ENCODE data around the gene SLC2A9. TPM values are rescaled to one million over a fixed set of nuclear protein-coding genes. Genes with fewer than 3 reads are reported as not detected.

Gene SLC2A9
- total RNA-seq, 1 experiment from 2014 or later = 33.3 TPM

DNA sequence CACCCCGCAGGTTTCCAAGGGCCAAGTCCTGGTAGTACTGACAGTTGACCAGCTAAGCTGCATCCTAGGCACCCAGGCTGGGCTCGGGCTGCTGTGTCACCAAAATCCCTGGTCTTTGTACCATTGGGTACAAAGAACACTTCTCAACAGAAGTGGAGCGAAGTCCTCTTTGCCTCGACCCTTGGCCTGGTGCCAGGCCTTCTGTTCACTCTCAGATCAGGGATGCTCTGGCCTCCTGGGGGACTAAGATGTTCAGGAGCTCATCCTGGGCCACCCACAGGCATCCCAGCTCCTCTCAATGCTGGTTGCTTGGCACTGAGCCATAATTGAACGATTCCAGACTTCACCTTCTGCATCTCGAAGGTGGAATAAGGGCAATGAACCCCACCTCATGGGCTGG, 13.8 kb upstream of the SLC2A9 start:
- ChIA-PET CTCF (interaction anchor here (0.6 to 1.6 kb wide), 4 partner anchors 16 to 876 kb away, joined by 3 to 5 read pairs (median 3); no protein-coding TSS in a partner anchor), POLR2A (interaction anchor here (1.0 kb wide), 1 partner anchor 14 kb away, joined by 7 read pairs; the partner anchor contains the start of gene SLC2A9)
- no TSS peak for BruUV-seq (replicated peaks)
- no peak for DNase-seq (ENCODE audit: unreplicated experiment)
- H3K4me1 Mint-ChIP-seq (ENCODE audit: insufficient read depth, unreplicated experiment) = peaks cover 21% of the 10 kb centered on the region
- no peaks in the 10 kb centered on the region for H3K36me3 Mint-ChIP-seq (ENCODE audit: insufficient read depth, unreplicated experiment)
- H3K27me3 Mint-ChIP-seq (ENCODE audit: insufficient read depth, unreplicated experiment) = no peaks in the 10 kb centered on the region
- TF ChIP-seq, protein P1, sequence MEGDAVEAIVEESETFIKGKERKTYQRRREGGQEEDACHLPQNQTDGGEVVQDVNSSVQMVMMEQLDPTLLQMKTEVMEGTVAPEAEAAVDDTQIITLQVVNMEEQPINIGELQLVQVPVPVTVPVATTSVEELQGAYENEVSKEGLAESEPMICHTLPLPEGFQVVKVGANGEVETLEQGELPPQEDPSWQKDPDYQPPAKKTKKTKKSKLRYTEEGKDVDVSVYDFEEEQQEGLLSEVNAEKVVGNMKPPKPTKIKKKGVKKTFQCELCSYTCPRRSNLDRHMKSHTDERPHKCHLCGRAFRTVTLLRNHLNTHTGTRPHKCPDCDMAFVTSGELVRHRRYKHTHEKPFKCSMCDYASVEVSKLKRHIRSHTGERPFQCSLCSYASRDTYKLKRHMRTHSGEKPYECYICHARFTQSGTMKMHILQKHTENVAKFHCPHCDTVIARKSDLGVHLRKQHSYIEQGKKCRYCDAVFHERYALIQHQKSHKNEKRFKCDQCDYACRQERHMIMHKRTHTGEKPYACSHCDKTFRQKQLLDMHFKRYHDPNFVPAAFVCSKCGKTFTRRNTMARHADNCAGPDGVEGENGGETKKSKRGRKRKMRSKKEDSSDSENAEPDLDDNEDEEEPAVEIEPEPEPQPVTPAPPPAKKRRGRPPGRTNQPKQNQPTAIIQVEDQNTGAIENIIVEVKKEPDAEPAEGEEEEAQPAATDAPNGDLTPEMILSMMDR (IDR thresholded peaks at IDR 0.05; ENCODE audit: unreplicated experiment) = no peak
- H3K27ac Mint-ChIP-seq (ENCODE audit: low read depth, unreplicated experiment) = no peak overlapping the region
- no peaks in the 10 kb centered on the region for H3K9me3 Mint-ChIP-seq (ENCODE audit: unreplicated experiment)
- intact Hi-C loops (cut with micrococcal nuclease) = no loop called here
- no peak overlapping the region for H3K4me3 Mint-ChIP-seq (ENCODE audit: unreplicated experiment)

DNA sequence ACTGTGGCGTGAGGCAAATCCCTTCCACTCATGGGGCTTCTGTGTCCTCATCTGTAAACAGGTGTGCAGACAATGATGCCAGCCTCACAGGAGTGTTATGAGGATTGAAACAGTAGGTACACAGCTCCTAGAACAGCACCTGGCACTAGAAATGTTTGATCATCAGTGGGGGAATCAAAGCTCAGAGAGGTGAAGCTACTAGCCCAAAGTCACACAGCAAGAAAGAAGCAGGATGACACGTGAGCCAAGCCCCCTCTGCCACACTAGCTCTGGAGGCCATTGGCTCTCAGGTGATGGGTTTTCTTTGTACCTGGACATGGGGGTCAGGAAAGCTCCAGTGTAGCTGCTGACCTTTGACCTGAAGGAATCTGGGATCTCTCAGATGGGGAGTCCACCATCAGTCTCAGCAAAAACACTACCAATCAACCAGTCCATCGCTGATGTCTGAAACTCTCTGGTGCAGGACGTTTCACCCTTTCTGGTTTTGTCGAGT, 13.4 kb upstream of the SLC2A9 start:
- H3K4me1 Mint-ChIP-seq (ENCODE audit: insufficient read depth, unreplicated experiment) = peaks cover 21% of the 10 kb centered on the region
- CTCF ChIA-PET = interaction anchor here (0.6 to 1.6 kb wide), 4 partner anchors 10 to 28 kb away, joined by 3 to 5 read pairs (median 3); no protein-coding TSS in a partner anchor
- no peak for DNase-seq (ENCODE audit: unreplicated experiment)
- no peak overlapping the region for H3K4me3 Mint-ChIP-seq (ENCODE audit: unreplicated experiment)
- TF ChIP-seq, protein P1 (IDR thresholded peaks at IDR 0.05; ENCODE audit: unreplicated experiment) = no peak
- POLR2A ChIA-PET = interaction anchor here (0.7 to 1.0 kb wide), 2 partner anchors 13 to 255 kb away, joined by 4 to 7 read pairs; partner anchors contain the start of gene SLC2A9
- BruUV-seq (replicated peaks) = no TSS peak
- no peaks in the 10 kb centered on the region for H3K36me3 Mint-ChIP-seq (ENCODE audit: insufficient read depth, unreplicated experiment)
- no peaks in the 10 kb centered on the region for H3K9me3 Mint-ChIP-seq (ENCODE audit: unreplicated experiment)
- no peak overlapping the region for H3K27ac Mint-ChIP-seq (ENCODE audit: low read depth, unreplicated experiment)
- intact Hi-C loops (cut with micrococcal nuclease) = no loop called here
- H3K27me3 Mint-ChIP-seq (ENCODE audit: insufficient read depth, unreplicated experiment) = no peaks in the 10 kb centered on the region

DNA sequence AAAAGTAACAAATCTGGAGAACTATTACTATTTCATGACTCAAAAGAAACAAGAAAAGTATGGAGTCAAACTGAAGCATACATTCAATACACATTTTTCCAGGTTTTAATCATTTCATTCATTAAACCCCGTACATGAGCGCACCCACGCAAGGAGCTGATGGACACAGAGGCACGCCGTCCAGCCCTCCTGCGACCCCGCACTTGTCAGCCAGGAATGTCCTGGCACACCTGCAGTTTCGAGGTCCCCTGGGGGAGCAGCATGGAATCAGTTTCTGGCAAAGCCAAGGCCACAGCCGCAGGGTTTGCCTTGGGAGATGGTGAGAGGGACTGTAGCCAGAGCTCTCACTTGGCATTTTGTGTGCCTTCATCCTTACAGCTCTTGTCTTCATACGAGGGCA, 12.8 kb upstream of the SLC2A9 start:
- H3K27ac Mint-ChIP-seq (ENCODE audit: low read depth, unreplicated experiment) = no peak overlapping the region
- ChIA-PET POLR2A (interaction anchor here (0.7 to 5.3 kb wide), 3 partner anchors 13 to 254 kb away, joined by 3 to 28 read pairs (median 4); partner anchors contain the start of gene SLC2A9), CTCF (interaction anchor here (0.6 to 1.6 kb wide), 6 partner anchors 10 to 29 kb away, joined by 3 to 7 read pairs (median 4); no protein-coding TSS in a partner anchor)
- intact Hi-C loops (cut with micrococcal nuclease) = no loop called here
- H3K4me1 Mint-ChIP-seq (ENCODE audit: insufficient read depth, unreplicated experiment) = peaks cover 21% of the 10 kb centered on the region
- BruUV-seq (replicated peaks) = no TSS peak
- DNase-seq (ENCODE audit: unreplicated experiment) = no peak
- no peak overlapping the region for H3K4me3 Mint-ChIP-seq (ENCODE audit: unreplicated experiment)
- no peaks in the 10 kb centered on the region for H3K27me3 Mint-ChIP-seq (ENCODE audit: insufficient read depth, unreplicated experiment)
- H3K36me3 Mint-ChIP-seq (ENCODE audit: insufficient read depth, unreplicated experiment) = no peaks in the 10 kb centered on the region
- no peaks in the 10 kb centered on the region for H3K9me3 Mint-ChIP-seq (ENCODE audit: unreplicated experiment)
- TF ChIP-seq, protein P1 (IDR thresholded peaks at IDR 0.05; ENCODE audit: unreplicated experiment) = no peak

DNA sequence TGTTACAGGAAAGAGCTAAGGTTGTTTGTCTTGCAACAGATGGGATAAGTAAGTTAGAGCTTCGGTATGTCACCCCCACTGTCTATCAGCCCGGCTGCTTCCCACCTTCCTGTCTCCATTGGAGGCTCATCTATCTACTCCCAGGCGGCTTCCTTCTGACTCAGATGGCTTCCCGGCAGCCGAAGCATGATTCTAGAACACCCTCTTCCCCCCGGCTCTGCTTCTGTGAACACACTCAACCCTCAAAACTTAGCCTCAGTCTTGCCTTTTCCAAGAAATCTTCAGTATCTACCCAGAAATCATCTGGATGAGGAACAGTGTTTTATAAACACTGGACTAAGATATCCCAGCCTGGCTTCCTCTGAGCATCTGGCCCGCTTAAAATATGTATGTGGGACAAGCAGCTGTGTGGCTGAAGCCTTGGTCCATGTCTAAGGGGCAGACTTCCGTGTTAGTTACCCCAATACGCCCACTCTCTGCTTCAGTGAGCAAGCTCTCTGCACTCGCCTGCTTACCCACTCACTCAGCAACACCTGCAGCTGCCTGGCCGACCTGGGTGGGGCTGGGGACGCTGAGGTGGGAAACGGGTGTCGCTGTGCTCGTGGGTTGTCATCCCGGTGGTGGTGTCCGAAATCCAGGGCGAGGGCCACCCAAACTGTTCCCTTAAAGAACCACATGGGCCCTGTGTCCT, 12.0 kb upstream of the SLC2A9 start:
- Mint-ChIP-seq H3K4me3 (ENCODE audit: unreplicated experiment) (no peak overlapping the region), H3K36me3 (ENCODE audit: insufficient read depth, unreplicated experiment) (no peaks in the 10 kb centered on the region), H3K27me3 (ENCODE audit: insufficient read depth, unreplicated experiment) (no peaks in the 10 kb centered on the region), H3K9me3 (ENCODE audit: unreplicated experiment) (no peaks in the 10 kb centered on the region), H3K27ac (ENCODE audit: low read depth, unreplicated experiment) (no peak overlapping the region), H3K4me1 (ENCODE audit: insufficient read depth, unreplicated experiment) (peaks cover 27% of the 10 kb centered on the region)
- DNase-seq (ENCODE audit: unreplicated experiment) = peak; percentile 67
- CTCF ChIA-PET = interaction anchor here (0.6 to 1.5 kb wide), 8 partner anchors 12 to 369 kb away, joined by 3 to 10 read pairs (median 4); partner anchors contain the start of gene SLC2A9
- TF ChIP-seq, protein P1 (IDR thresholded peaks at IDR 0.05; ENCODE audit: unreplicated experiment) = no peak
- intact Hi-C loops (cut with micrococcal nuclease) = no loop called here
- no TSS peak for BruUV-seq (replicated peaks)
- POLR2A ChIA-PET = interaction anchor here (0.8 to 5.3 kb wide), 7 partner anchors 10 to 83 kb away, joined by 3 to 28 read pairs (median 6); partner anchors contain the start of genes SLC2A9 and WDR1

Data from MCF 10A (cell line).